ENCODE data around the gene SYT7.

SYT7 gene

GRCh38 chr11:61607920-61608599, 27.2 kb upstream of the SYT7 start:
- no peak for DNase-seq

GRCh38 chr11:61607426-61607825, 26.6 kb upstream of the SYT7 start:
- no peak for DNase-seq

GRCh38 chr11:61603667-61604066, 22.8 kb upstream of the SYT7 start:
- no peak for DNase-seq

GRCh38 chr11:61602775-61603569, 22.1 kb upstream of the SYT7 start:
- peak; percentile 93 for DNase-seq

- no peak for DNase-seq
Observed at GRCh38 chr11:61601512-61601911, 20.6 kb upstream of the SYT7 start.

GRCh38 chr11:61599968-61600710, 19.3 kb upstream of the SYT7 start:
- no peak for DNase-seq

GRCh38 chr11:61598886-61599868, 18.3 kb upstream of the SYT7 start:
- peak; percentile 44 for DNase-seq

- DNase-seq, result no peak
Observed at GRCh38 chr11:61598374-61598773, 17.5 kb upstream of the SYT7 start.

- DNase-seq, result no peak
Observed at GRCh38 chr11:61596990-61597389, 16.1 kb upstream of the SYT7 start.

- no peak for DNase-seq
Observed at GRCh38 chr11:61596542-61596941, 15.7 kb upstream of the SYT7 start.

GRCh38 chr11:61594907-61595257, 14.0 kb upstream of the SYT7 start:
- DNase-seq, result no peak

- no peak for DNase-seq
Observed at GRCh38 chr11:61593151-61593550, 12.3 kb upstream of the SYT7 start.

- no peak for DNase-seq
Observed at GRCh38 chr11:61592176-61592575, 11.3 kb upstream of the SYT7 start.

GRCh38 chr11:61589961-61590360, 9.1 kb upstream of the SYT7 start:
- DNase-seq, result no peak

- DNase-seq, result no peak
Observed at GRCh38 chr11:61588728-61589191, 7.9 kb upstream of the SYT7 start.

- DNase-seq, result peak; percentile 62
Observed at GRCh38 chr11:61587951-61588727, 7.3 kb upstream of the SYT7 start.

- DNase-seq, result peak; percentile 83
Observed at GRCh38 chr11:61587541-61587941, 6.7 kb upstream of the SYT7 start.

- DNase-seq, result no peak
Observed at GRCh38 chr11:61586792-61587430, 6.0 kb upstream of the SYT7 start.

- DNase-seq, result peak; percentile 74
Observed at GRCh38 chr11:61585115-61585514, 4.2 kb upstream of the SYT7 start.

GRCh38 chr11:61581931-61582330, 1.1 kb upstream of the SYT7 start:
- no peak for DNase-seq

- DNase-seq, result no peak
Observed at GRCh38 chr11:61580271-61580888, 496 bp downstream of the SYT7 start.

Measured in eye (tissue), 1 donor.